Measurements from ENCODE around the gene SDF4.

DNA sequence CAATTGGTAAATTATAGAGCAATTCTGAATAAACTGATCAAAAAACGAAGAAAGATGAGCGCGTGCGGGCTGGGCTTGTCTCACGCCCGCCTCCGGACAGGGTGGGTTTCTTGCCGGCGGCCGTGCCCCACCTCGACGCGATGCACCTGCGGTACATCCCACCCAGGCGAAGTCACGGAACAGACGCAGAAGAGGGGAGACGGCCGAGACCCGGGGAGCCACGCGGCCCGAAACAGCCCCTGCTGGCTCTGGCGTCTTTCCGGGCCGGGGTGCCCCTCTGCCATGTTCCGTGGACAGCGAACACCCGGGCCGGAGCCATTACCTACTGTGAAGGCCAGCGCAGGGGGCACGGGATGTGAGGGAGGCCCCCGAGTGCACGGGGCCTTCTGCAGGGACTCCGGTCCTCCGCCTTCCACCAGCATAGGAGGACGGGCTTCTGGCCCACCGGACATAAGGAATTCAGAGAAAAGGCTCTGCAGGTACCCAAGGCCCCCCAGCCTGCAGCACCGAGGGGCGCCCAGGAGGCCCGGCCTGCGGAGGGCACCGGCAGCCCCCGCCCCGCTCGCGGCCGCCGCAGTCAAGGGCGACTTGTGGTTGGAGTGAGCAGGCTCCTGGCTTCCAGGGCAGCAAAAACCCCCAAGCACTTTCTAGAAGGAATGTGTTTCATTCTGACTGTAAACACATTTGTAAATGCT, 22.3 kb upstream of the SDF4 start:
- TF ChIP-seq, protein P1, sequence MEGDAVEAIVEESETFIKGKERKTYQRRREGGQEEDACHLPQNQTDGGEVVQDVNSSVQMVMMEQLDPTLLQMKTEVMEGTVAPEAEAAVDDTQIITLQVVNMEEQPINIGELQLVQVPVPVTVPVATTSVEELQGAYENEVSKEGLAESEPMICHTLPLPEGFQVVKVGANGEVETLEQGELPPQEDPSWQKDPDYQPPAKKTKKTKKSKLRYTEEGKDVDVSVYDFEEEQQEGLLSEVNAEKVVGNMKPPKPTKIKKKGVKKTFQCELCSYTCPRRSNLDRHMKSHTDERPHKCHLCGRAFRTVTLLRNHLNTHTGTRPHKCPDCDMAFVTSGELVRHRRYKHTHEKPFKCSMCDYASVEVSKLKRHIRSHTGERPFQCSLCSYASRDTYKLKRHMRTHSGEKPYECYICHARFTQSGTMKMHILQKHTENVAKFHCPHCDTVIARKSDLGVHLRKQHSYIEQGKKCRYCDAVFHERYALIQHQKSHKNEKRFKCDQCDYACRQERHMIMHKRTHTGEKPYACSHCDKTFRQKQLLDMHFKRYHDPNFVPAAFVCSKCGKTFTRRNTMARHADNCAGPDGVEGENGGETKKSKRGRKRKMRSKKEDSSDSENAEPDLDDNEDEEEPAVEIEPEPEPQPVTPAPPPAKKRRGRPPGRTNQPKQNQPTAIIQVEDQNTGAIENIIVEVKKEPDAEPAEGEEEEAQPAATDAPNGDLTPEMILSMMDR (conservative IDR thresholded peaks at IDR 0.05 in 1 of 2, IDR thresholded peaks at IDR 0.05 in 1 of 2; ENCODE audit: extremely low read depth in 1 of 2, insufficient read depth in 1 of 2, low read depth in 1 of 2, low read length in 2 of 2): no peak
- no peak for TF ChIP-seq EZH2 (IDR thresholded peaks at IDR 0.05; ENCODE audit: borderline replicate concordance, low read length)
